Neural cell (in vitro differentiated cells): ENCODE data around the gene OR6C6. TPM values are rescaled to one million over a fixed set of nuclear protein-coding genes. Genes with fewer than 3 reads are reported as not detected.

Experiments
- H2AFZ ChIP-seq: fragments of 200-600, 300-800 bp; sonication (generic), shearing (Covaris generic); 2 replicates; pipeline ENCODE4 v1.6.0; 2014; ENCODE audit warnings: low read depth, mild to moderate bottlenecking, antibody characterized with exemption, low read length, moderate library complexity
- H3F3A ChIP-seq: fragments of 200-600 bp; shearing (Covaris generic); 2 replicates; pipeline ENCODE4 v1.6.1; 2016; ENCODE audit warnings: mild to moderate bottlenecking, moderate library complexity, mixed read lengths, antibody characterized with exemption, low read length; ENCODE audit not compliant: insufficient read depth, poor library complexity, severe bottlenecking
- H3K27ac ChIP-seq: fragments of 200-600, 300-800 bp; sonication (generic), shearing (Covaris generic); 2 replicates; pipeline ENCODE4 v1.5.1; 2014; ENCODE audit warnings: mild to moderate bottlenecking, low read length, moderate library complexity
- H3K27me3 ChIP-seq: fragments of 300-800, 200-600 bp; sonication (generic), shearing (Covaris generic); 2 replicates; pipeline ENCODE4 v1.6.0; 2014; ENCODE audit warnings: mild to moderate bottlenecking, low read depth, low read length, moderate library complexity; ENCODE audit not compliant: insufficient read depth
- H3K36me3 ChIP-seq: fragments of 300-800, 200-600 bp; sonication (generic), shearing (Covaris generic); 2 replicates; pipeline ENCODE4 v1.5.1; 2014; ENCODE audit warnings: mild to moderate bottlenecking, antibody characterized with exemption, low read length, moderate library complexity; ENCODE audit not compliant: insufficient read depth
- H3K4me2 ChIP-seq: fragments of 300-800, 200-600 bp; sonication (generic), shearing (Covaris generic); 2 replicates; pipeline ENCODE4 v1.6.0; 2014; ENCODE audit warnings: mild to moderate bottlenecking, low read length
- H3K4me3 ChIP-seq: fragments of 300-800, 200-600 bp; sonication (generic), shearing (Covaris generic); 2 replicates; pipeline ENCODE4 v1.5.1; 2014; ENCODE audit warnings: mild to moderate bottlenecking, low read length, moderate library complexity
- H3K79me2 ChIP-seq: fragments of 200-600 bp; shearing (Covaris generic); replicated peaks from 2 replicates; pipeline ENCODE4 v1.6.0; 2014; ENCODE audit warnings: mild to moderate bottlenecking, low read length, moderate library complexity; ENCODE audit not compliant: insufficient read depth
- H3K9ac ChIP-seq: fragments of 300-800, 200-600 bp; sonication (generic), shearing (Covaris generic); 2 replicates; pipeline ENCODE4 v1.6.1; 2016; ENCODE audit warnings: mild to moderate bottlenecking, low read length, mixed read lengths
- H3K9me2 ChIP-seq: fragments of 200-600 bp; shearing (Covaris generic); 2 replicates; pipeline ENCODE4 v1.6.1; 2016; ENCODE audit warnings: mild to moderate bottlenecking, low read length, mixed read lengths; ENCODE audit not compliant: insufficient read depth
- H3K9me3 ChIP-seq: fragments of 200-600, 300-800 bp; sonication (generic), shearing (Covaris generic); 2 replicates; pipeline ENCODE4 v1.6.1; 2016; ENCODE audit warnings: mild to moderate bottlenecking, mixed run types, low read length, moderate library complexity, mixed read lengths
- H4K20me1 ChIP-seq: fragments of 200-600 bp; shearing (Covaris generic); 2 replicates; pipeline ENCODE4 v1.6.1; 2016; ENCODE audit warnings: mild to moderate bottlenecking, mixed run types; ENCODE audit not compliant: insufficient read depth
- EP300 ChIP-seq: fragments of 450-650 bp; conservative IDR thresholded peaks from 2 replicates; pipeline ENCODE4 v1.6.1; 2014; ENCODE audit warnings: antibody characterized with exemption, mild to moderate bottlenecking, moderate library complexity; ENCODE audit not compliant: poor library complexity, severe bottlenecking
- EZH2 ChIP-seq: fragments of 200-600, 300-800 bp; shearing (Covaris generic), sonication (generic); IDR thresholded peaks from 2 replicates; pipeline ENCODE4 v1.6.1; 2014; ENCODE audit warnings: antibody characterized with exemption, low read length, borderline replicate concordance, mild to moderate bottlenecking; ENCODE audit not compliant: insufficient read depth, poor library complexity, severe bottlenecking
- MXI1 ChIP-seq: fragments of 450-650 bp; conservative IDR thresholded peaks from 2 replicates; pipeline ENCODE4 v1.6.1; 2014; ENCODE audit warnings: antibody characterized with exemption, mild to moderate bottlenecking; ENCODE audit not compliant: poor library complexity, severe bottlenecking
- POLR2AphosphoS5 ChIP-seq: IDR thresholded peaks from 2 replicates; pipeline ENCODE4 v1.6.1; 2012
- RAD21 ChIP-seq: fragments of 450-650 bp; conservative IDR thresholded peaks from 2 replicates; pipeline ENCODE4 v1.6.1; 2014; ENCODE audit warnings: antibody characterized with exemption, mild to moderate bottlenecking, moderate library complexity
- REST ChIP-seq: IDR thresholded peaks from 2 replicates; pipeline ENCODE4 v1.6.1; 2012; ENCODE audit warnings: borderline replicate concordance
- SMC3 ChIP-seq: fragments of 450-650 bp; conservative IDR thresholded peaks from 2 replicates; pipeline ENCODE4 v1.6.1; 2014; ENCODE audit warnings: antibody characterized with exemption, mild to moderate bottlenecking, moderate library complexity; ENCODE audit not compliant: poor library complexity
- TAF1 ChIP-seq: IDR thresholded peaks from 2 replicates; pipeline ENCODE4 v1.6.1; 2012; ENCODE audit warnings: low read depth
- polyA plus RNA-seq: library from polyadenylated mRNA; depleted of rRNA; stranded (reverse); fragments of >200 nt; gene quantifications from 2 replicates; pipeline ENCODE4 v1.2.3, GENCODE V29; 2014
- TF ChIP-seq, protein P1 (sequence below): fragments of 450-650 bp; IDR thresholded peaks from 2 replicates; pipeline ENCODE4 v1.5.1; 2014; ENCODE audit warnings: antibody characterized with exemption, mild to moderate bottlenecking, moderate library complexity; ENCODE audit not compliant: poor library complexity, severe bottlenecking

OR6C6 gene
- polyA plus RNA-seq, 1 donor from 2014 or later: not detected

- H3K9me3 ChIP-seq: no peaks in the 10 kb centered on the region
- H3K27me3 ChIP-seq: no peaks in the 10 kb centered on the region
- H3K27ac ChIP-seq: no peak overlapping the region
- H3K4me3 ChIP-seq: no peak overlapping the region
- no peak overlapping the region for H2AFZ ChIP-seq
- H3K9me2 ChIP-seq: no peaks in the 10 kb centered on the region
- H3K4me2 ChIP-seq: no peak overlapping the region
- H3K36me3 ChIP-seq: no peaks in the 10 kb centered on the region
- H3K9ac ChIP-seq: no peak overlapping the region
- H3F3A ChIP-seq: no peaks in the 10 kb centered on the region
- no peaks in the 10 kb centered on the region for H3K79me2 ChIP-seq
- H4K20me1 ChIP-seq: no peaks in the 10 kb centered on the region
- TF ChIP-seq POLR2AphosphoS5 (no peak), EZH2 (no peak), RAD21 (no peak), TAF1 (no peak)
Observed at GRCh38 chr12:55253281-55253680, 43.1 kb downstream of the OR6C6 start.

GRCh38 chr12:55250944-55251343, 45.4 kb downstream of the OR6C6 start:
- H3K4me2 ChIP-seq: no peak overlapping the region
- H4K20me1 ChIP-seq: no peaks in the 10 kb centered on the region
- no peaks in the 10 kb centered on the region for H3K79me2 ChIP-seq
- H3K36me3 ChIP-seq: no peaks in the 10 kb centered on the region
- H3K27ac ChIP-seq: no peak overlapping the region
- no peaks in the 10 kb centered on the region for H3K27me3 ChIP-seq
- H3K9me2 ChIP-seq: no peaks in the 10 kb centered on the region
- no peaks in the 10 kb centered on the region for H3K9me3 ChIP-seq
- H3F3A ChIP-seq: no peaks in the 10 kb centered on the region
- TF ChIP-seq EP300 (no peak), EZH2 (no peak), REST (no peak), MXI1 (no peak), RAD21 (no peak), TAF1 (no peak), SMC3 (no peak), POLR2AphosphoS5 (no peak)
- TF ChIP-seq, protein P1, sequence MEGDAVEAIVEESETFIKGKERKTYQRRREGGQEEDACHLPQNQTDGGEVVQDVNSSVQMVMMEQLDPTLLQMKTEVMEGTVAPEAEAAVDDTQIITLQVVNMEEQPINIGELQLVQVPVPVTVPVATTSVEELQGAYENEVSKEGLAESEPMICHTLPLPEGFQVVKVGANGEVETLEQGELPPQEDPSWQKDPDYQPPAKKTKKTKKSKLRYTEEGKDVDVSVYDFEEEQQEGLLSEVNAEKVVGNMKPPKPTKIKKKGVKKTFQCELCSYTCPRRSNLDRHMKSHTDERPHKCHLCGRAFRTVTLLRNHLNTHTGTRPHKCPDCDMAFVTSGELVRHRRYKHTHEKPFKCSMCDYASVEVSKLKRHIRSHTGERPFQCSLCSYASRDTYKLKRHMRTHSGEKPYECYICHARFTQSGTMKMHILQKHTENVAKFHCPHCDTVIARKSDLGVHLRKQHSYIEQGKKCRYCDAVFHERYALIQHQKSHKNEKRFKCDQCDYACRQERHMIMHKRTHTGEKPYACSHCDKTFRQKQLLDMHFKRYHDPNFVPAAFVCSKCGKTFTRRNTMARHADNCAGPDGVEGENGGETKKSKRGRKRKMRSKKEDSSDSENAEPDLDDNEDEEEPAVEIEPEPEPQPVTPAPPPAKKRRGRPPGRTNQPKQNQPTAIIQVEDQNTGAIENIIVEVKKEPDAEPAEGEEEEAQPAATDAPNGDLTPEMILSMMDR: no peak
- no peak overlapping the region for H2AFZ ChIP-seq
- no peak overlapping the region for H3K4me3 ChIP-seq
- no peak overlapping the region for H3K9ac ChIP-seq

DNA sequence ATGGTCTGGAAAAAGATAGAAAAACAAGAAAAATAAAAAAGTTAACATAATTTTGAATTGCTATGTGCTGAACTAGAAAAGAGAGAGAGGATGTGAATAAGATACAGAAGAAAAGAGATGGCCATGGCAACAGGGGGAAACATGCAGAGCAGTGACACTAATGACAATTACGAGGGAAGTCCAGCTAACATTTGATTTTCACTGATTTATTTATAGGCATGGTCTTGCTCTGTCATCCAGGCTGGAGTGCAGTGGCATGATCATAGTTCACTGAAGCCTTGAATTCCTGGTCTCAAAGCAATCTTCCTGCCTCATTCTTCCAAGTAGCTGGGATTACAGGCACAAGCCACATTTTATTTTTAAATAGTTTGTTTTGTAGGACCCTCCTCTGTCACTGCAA, 50.2 kb downstream of the OR6C6 start:
- Histone ChIP-seq H3K9me2 (no peaks in the 10 kb centered on the region), H3F3A (no peaks in the 10 kb centered on the region), H3K9ac (no peak overlapping the region), H3K4me2 (no peak overlapping the region), H4K20me1 (no peaks in the 10 kb centered on the region), H3K79me2 (no peaks in the 10 kb centered on the region), H2AFZ (no peak overlapping the region), H3K4me3 (no peak overlapping the region), H3K9me3 (no peaks in the 10 kb centered on the region), H3K27ac (no peak overlapping the region), H3K27me3 (no peaks in the 10 kb centered on the region), H3K36me3 (no peaks in the 10 kb centered on the region)
- TF ChIP-seq, protein P1: no peak
- TF ChIP-seq SMC3: no peak
- no peak for TF ChIP-seq POLR2AphosphoS5
- TF ChIP-seq MXI1: no peak
- TF ChIP-seq TAF1: no peak
- TF ChIP-seq RAD21: no peak
- no peak for TF ChIP-seq EZH2
- no peak for TF ChIP-seq REST
- no peak for TF ChIP-seq EP300
